Measurements from ENCODE around the gene ANGPTL3.
"Not testable (repeated sequence)": the region's sequence is repeated elsewhere in the genome, so short reads cannot be mapped to it uniquely, and the experiment has no call there.

The ANGPTL3 gene, protein sequence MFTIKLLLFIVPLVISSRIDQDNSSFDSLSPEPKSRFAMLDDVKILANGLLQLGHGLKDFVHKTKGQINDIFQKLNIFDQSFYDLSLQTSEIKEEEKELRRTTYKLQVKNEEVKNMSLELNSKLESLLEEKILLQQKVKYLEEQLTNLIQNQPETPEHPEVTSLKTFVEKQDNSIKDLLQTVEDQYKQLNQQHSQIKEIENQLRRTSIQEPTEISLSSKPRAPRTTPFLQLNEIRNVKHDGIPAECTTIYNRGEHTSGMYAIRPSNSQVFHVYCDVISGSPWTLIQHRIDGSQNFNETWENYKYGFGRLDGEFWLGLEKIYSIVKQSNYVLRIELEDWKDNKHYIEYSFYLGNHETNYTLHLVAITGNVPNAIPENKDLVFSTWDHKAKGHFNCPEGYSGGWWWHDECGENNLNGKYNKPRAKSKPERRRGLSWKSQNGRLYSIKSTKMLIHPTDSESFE

DNA sequence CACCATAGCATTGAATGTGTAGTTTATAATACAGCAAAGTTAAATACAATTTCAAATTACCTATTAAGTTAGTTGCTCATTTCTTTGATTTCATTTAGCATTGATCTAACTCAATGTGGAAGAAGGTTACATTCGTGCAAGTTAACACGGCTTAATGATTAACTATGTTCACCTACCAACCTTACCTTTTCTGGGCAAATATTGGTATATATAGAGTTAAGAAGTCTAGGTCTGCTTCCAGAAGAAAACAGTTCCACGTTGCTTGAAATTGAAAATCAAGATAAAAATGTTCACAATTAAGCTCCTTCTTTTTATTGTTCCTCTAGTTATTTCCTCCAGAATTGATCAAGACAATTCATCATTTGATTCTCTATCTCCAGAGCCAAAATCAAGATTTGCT is at the start of gene ANGPTL3:
Gene ANGPTL3, plus strand, starts transcription at position 240 of the 400 bp plus-strand sequence. Its CDS starts 47 bp downstream, at position 287.
- DNase-seq = no peak

DNA sequence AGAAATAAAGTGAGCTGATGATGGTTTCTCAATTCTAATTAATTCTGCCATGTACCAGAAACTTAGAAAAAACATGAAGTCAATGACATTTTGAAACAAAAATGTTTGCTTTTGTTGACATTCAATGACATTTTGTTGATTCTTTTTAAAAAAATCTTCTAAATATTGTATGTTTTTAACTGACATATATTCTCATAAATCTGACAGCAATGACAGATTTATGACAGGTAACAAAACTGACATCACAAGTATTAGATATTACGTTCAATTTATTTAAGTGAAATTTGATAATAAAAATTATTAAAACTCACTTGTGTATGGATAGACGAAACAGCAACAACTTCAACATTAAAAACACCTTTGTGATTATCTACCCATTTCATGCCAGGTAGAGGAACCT is 36.0 kb upstream of the ANGPTL3 start:
- no peak for DNase-seq

DNA sequence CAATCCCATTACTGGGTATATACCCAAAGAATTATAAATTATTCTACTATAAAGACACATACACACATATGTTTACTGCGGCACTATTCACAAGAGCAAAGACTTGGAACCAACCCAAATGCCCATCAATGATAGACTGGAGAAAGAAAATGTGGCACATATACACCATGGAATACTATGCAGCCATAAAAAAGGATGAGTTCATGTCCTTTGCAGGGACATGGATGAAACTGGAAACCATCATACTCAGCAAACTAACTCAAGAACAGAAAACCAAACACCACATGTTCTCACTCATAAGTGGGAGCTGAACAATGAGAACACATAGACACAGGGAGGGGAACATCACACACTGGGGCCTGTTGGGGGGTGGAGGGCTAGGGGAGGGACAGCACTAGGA is 30.1 kb upstream of the ANGPTL3 start:
- not testable (repeated sequence) for DNase-seq

DNA sequence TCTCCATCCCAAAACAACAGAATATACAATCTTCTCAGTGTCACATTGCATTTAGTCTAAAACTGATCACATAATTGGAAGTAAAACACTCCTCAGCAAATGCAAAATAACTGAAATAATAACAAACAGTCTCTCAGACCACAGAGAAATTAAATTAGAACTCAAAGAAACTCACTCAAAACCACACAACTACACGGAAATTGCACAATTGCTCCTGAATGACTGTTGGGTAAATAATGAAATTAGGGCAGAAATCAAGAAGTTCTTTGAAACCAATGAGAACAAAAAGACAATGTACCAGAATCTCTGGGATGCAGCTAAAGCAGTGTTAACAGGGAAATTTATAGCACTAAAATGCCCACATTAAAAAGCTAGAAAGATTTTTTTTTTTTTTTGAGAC is 29.4 kb upstream of the ANGPTL3 start:
- not testable (repeated sequence) for DNase-seq

DNA sequence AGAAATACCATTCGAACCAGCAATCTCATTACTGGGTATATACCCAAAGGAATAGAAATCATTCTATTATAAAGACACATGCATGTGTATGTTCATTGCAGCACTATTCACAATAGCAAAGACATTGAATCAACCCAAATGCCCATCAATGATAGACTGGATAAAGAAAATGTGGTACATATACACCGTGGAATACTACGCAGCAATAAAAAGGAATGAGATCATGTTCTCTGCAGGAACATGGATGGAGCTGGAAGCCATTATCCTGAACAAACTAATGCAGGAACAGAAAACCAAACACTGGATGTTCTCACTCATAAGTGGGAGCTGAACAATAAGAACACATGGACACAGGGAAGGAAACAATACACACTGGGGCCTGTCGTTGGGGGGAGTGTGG is 25.8 kb upstream of the ANGPTL3 start:
- not testable (repeated sequence) for DNase-seq

DNA sequence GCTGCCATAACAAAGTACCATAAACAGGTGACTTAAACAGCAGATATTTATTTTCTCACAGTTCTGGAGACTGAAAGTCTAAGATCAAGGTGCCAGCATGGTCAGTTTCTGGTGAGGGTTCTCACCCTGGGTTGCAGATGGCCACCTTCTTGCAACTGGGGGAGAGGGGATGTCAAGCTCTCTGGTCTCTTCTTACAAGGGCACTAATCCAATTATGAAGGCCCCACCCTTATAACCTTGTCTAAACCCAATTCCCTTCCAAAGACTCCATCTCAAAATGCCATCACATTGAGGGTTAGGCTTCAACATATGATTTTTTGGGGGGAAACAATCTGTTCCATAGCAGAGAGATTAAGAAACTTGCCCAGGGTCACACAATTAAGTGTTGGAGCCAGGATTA is 24.8 kb upstream of the ANGPTL3 start:
- DNase-seq = no peak

DNA sequence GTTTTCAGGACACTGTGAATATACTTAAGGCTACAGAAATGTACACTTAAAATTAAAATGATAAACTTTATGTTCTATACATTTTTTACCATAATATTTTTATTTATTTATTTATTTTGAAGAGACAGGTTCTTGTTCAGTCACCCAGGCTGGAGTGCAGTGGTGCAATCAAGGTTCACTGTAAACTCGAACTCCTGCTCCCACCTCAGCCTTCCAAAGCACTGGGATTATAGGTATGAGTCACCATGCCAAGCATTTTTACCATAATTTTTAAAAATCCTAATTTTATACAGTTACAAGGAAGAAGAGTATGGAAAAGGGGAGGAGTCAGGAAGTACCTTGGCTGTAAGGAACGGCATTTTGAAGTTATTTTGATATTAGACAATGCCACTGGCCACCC is 23.6 kb upstream of the ANGPTL3 start:
- DNase-seq = no peak

DNA sequence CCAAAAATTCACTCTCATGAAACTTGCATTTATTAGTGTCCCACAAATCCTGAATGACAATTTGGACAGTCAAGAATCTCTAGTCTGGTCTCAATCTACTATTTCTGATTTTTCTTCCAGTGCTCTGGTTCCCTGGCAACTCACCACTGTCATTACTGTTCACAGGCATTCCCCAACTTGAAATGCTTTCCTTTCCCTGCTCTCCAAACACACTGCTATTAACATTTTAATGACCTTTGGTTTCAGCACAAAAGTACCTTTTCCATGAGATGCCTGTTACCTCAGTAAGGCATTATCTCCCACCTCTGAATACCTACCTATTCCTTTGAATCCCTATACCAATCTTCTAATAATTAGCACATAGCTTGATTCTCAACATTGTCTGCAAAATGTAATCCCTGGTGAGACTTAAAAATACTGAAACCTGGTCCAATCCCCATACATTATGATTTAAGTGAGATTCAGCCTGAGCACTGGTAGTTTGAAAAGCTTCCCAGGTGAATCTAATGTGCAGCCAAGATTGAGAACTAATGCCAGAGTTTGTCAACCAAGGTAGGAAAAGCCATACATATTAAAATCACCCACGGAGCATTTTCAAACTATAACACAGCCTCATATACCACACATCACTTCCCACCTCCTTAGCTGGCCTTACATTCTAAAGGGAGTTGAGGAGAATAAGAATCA is 11.7 kb upstream of the ANGPTL3 start:
- DNase-seq = no peak

DNA sequence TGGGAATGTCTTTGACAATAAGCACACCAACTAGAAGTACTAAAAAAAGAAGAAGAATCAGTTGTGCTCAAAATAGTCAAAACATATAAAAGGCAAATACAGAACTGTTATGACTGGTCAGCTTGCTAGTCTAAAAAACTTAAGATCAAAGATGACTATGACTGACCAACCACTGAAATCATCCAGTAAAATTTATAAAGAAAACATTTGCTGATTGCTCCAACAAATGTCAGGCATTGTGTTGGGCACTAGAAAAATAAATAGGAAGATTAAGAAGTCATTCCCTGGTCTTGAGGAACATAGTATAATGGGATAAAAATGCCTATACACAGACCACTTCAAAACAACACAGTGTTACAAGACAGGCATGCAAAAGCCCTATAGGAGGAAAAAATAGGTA is 9.3 kb upstream of the ANGPTL3 start:
- DNase-seq = no peak

DNA sequence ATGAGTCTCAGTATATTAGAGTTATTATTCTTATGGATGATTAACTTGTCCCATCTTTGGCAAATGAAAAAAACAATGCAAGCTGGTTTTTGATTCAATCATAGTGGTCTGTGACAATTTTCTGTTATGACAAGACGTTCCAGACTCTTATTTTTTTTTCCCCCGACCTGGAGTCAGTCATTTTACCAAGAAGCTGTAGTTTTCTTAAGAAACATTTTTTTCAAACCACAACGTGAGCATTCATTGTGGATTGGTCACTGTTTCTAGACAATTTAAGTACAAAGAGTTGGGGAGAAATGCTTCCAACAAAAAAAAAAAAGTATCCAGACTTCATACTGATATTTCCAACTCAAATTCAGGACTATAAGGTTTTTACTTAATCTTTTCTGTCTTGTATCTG is 8.0 kb upstream of the ANGPTL3 start:
- no peak for DNase-seq

DNA sequence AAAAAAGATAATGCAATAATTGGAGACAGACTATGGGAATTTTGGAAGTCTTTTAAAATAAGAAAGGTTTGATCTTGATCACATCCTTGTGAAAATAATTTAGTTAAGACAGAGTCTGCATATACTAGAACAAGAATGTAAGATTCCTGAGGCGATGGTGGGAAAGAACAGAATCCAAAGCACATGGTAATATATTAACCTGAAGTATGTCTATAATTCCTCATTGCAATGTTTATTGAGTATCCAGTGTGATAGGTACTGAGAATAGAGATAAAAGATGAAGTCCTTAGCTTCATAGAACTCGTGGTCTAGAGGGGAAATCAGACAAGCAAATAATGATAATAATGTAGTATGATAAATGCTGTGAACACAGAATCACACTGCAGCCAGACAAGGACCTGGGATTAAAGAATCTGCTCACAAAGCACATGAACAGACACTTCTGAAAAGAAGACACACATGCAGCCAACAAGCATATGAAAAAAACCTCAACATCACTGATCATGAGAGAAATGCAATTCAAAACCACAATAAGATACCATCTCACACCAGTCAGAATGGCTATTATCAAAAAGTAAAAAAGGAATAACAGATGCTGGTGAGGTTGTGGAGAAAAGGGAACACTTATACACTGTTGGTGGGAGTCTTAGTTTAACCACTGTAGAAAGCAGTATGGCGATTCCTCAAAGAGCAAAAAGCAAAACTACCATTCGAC is 6.9 kb upstream of the ANGPTL3 start:
- DNase-seq = no peak

DNA sequence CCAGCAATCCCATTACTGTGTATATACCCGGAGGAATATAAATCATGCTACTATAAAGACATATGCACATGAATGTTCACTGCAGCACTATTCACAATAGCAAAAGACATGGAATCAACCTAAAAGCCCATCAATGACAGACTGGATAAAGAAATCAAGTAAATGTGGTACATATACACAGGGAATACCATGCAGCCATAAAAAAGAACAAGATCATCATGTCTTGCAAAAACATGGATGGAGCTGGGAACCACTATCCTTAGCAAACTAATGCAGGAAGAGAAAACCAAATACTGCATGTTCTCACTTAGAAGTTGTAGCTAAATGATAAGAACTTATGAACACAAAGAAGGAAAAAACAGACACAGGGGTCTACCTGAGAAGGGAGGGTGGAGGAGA is 6.4 kb upstream of the ANGPTL3 start:
- DNase-seq = no peak

DNA sequence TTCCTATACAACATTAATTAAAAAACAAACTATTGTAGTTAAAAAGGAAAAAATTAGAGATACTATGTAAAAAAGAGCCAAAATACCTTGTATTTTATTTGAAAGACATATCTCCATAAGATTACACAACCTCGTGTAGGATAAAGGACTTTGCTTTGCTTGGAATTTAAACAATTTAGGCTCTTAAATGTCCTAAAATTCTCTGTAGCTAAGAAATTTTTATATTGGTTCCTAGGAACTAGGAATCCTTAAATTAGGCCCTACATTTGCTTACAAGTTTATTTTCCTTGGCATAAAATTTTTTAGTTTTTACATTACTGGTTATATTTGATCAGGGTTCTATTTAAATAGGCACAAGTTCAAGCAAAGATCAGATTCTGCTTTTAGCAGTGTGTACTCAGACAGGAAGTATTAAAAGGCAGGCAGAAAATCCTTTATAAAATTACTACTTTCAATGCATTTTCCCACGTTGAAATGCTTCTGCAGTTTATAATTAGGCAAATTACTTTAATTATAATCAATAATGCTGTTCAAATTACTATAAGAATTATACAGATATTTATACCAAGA is 3.4 kb upstream of the ANGPTL3 start:
- no peak for DNase-seq

DNA sequence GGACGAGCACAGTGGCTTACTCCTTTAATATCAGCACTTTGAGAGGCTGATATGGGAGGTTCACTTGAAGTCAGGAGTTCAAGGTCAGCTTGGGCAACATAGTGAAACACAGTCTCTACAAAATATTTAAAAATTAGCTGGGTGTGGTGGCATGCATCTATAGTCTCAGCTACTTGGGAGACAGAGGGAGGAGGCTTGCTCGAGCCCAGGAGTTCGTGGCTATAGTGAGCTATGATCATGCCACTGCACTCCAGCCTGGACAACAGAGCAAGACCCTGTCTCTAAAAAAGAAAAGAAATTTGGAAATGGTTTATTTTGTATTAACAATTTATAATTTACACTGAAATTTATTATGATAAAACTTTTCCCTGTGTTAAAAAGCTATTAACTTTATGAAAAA is 1.7 kb upstream of the ANGPTL3 start:
- no peak for DNase-seq

DNA sequence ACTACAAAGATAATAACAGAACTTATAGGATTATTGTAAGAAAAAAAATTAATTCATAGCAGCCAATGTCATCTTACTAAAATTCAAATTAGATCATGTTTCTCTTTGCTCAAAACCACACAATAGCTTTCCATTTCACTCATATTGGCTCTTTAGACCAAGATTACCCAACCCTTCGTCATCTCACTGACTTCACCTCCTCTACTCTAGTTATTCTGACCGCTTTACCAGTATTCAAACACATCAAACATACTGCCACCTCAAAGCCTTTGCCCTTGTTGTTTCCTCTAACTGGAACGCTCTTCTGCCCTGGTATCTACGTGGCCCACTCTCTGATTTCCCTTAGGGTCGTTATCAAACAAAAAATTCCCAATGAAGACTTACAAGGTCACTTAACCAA is 1.7 kb downstream of the ANGPTL3 start:
- DNase-seq = no peak

DNA sequence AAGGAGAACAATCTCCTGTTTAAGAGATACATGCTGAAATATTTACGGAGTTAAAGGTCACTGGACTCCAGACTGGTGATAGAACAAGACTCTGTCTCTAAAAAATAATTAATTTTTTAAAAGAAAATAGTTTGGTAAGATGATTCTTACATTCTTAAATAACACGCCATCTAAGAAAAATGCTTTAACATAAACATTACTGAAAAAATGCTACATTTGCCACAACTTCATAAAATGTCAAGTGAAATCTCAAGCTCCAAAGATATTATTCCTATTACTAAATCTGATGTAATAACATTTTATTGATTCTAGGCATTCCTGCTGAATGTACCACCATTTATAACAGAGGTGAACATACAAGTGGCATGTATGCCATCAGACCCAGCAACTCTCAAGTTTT is 4.1 kb downstream of the ANGPTL3 start:
- DNase-seq = no peak

DNA sequence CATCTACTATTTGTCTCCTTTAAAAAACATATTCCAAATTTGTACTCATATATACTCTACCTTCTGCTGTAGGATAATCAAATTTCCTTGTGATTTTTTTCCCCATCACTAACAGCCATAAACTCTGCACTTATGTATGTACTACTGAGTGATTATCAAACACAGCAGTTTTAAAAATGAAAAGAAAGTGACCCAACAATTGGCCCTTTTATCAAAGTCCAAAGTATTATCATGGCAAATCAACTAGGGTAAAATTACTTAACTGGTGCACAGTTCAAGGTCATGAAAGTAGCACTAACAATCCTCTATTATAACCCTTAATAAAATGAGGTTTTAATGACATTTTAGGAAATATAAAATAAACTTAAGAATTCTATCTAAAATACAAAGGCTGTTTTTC is 11.6 kb downstream of the ANGPTL3 start:
- DNase-seq = no peak

DNA sequence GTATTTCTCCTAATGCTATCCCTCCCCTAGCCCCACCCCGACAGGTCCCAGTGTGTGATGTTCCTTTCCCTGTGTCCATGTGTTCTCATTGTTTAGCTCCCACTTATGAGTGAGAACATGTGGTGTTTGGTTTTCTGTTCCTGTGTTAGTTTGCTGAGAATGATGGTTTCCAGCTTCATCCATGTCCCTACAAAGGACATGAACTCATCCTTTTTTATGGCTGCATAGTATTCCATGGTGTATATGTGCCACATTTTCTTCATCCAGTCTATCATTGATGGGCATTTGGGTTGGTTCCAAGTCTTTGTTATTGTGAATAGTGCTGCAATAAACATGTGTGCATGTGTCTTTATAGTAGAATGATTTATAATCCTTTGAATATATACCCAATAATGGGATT is 13.3 kb downstream of the ANGPTL3 start:
- not testable (repeated sequence) for DNase-seq

DNA sequence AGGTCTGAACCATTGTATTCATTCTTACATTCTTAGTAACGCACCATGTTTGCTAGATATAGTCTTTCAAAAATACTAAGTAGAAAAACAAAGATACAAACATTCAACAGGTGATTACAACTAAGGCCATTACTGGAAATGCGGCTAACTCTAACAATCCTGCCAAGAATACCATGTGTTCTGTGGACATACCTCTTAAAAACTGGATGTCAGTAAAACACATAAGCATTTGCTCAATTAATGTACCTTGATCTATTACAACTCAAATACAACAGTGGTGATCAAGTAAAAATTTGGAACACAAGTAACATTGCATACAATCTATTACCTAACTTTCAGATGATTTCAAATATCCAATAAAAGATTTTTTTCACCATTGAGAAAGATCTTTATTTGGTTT is 15.4 kb downstream of the ANGPTL3 start:
- no peak for DNase-seq

DNA sequence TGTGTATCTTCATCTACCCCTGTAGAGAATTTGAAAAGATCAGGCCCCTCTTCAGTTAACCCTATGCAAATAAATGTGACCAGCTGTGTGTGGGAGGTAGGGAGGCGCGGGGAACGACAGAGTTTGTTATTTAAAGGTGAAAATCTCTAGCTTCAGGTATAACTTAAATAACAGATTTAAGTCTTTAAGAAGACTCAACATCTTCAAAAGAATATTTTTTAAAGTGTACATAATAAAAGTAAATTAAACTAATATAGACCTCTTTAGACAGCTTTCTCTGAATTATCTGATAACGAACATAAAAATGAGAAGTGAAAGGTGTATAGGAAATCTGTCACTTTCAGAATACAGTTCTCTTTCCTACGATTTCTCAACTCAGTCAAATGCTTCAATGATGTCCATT is 16.0 kb downstream of the ANGPTL3 start:
- DNase-seq = no peak

DNA sequence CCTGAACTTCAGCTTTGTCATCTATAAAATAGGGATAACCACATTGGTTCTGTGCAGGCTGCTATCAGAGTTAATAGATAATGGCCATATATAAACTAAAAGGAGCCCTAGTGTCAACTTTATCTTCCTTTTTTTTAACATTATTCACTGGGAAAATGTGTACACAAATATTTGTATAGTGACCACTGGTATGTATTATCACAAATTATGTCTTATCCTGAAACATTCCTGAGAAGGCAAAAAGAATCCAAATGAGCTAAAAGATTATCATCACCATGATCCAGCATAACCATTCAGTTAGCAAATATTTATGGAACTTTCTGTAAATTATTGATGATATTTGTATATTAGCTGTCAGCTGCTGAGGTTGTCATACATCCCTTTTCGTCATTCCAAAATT is 16.6 kb downstream of the ANGPTL3 start:
- no peak for DNase-seq

DNA sequence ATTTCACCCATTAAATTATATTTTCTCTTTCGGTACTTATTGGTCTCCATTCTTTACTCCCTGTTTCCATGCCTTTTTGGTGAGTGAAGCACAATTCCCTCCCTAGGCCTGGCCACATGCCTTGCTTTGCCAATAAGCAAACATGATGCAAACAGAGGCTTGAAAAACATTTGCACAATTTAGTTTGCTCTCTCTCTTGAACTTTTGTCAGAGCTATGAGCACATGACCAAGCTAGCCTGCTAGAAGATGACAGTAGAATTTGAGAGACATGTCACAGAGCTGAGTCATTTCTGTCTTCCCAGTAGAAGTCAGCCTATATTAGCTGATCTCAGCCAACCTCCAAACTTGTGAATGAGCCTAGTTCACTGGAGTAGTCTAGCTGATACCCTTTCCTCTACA is 24.6 kb downstream of the ANGPTL3 start:
- no peak for DNase-seq

DNA sequence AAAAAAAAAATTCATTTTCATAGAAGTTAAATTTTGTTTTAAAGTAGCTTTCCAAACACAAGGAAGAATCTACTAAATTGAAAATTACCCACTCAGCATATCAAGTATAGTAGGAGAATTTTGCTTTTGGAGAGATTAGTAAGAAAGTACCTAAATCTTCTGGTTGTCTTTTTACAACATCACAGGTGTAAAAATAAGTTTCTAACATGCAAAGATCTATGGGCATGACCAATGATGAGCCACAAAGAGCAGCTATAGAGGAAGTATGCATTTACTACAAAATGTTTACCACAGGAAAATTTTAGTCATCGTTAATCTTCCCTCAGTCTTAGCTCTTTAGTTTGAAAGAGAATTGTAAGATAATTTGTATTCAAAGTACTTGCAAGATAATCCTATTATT is 28.1 kb downstream of the ANGPTL3 start:
- no peak for DNase-seq

DNA sequence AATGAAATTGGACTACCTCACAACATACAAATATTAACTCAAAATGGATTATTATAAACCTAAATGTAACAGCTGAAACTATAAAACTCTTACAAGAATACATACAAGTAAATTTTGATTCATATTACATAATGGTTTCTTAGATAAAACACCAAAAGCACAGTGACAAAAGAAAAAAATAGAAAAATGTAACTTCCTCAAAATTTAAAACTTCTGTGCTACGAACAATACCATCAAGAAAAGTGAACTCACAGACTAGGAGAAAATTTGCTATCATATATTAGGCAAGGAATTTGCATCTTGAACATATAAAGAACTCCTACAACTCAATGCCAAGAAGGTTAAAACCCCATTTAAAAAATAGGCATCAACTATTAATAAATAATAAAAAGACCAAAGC is 31.2 kb downstream of the ANGPTL3 start:
- no peak for DNase-seq

Data from NCI-H1694 treated with DMSO at 0.1 percent for 48 hours (cell line).